Choroid plexus epithelial cell (primary cell): Measurements from ENCODE around the gene RANBP1.
"Not testable (repeated sequence)": the region's sequence is repeated elsewhere in the genome, so short reads cannot be mapped to it uniquely, and the experiment has no call there.

ENCODE experiments used
- DNase-seq: peaks from one replicate; pipeline ENCODE4 v3.0.0-alpha.2; 2010; ENCODE audit warnings: low read depth
- H3K4me3 ChIP-seq: 2 replicates; pipeline ENCODE4 v1.5.1; 2011; ENCODE audit warnings: low read depth, mild to moderate bottlenecking, control low read depth, low read length, moderate library complexity
- TF ChIP-seq, protein P1 (sequence below): conservative IDR thresholded peaks from 2 replicates; pipeline ENCODE4 v1.5.1; 2011; ENCODE audit warnings: low read depth, mild to moderate bottlenecking, control low read depth, inconsistent platforms, low read length, moderate library complexity

The RANBP1 gene

DNA sequence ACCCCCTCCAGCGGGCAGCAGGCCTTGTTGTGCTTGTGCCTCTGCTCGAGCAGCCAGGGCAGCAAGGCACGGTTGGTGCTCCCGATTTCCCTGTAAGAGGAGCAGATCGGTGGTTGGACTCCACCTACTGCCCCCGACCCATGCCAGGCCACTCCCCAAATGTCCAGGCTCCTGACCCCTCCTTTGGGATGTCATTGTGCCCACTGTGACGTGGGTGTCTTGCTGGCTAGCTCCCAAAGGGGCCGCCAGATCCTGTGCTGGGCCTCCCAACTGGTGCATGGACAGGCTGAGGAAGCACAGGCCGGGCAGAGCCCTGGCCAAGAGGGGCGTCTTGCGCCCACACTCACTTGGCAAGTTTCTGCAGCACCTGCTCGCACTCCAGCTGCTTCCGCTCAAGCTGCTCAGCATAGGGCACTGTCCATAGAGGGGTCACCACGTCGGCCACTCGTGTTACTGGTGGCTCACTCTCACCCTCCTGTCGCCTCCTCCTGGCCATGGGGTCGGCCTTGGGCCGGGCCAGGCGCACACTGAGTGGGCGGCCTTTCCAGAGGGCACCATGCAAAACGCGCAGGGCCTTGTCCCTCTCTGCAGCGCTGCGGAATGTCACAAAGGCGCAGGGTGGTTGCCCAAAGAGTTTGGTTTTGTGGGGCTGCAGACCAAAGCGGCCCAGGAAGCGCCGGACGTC, at the start of gene RANBP1:
RANBP1 (plus strand) TSS at position 414 of the 685 bp plus-strand sequence; CDS start at position 495, 81 bp downstream.
- TF ChIP-seq, protein P1, sequence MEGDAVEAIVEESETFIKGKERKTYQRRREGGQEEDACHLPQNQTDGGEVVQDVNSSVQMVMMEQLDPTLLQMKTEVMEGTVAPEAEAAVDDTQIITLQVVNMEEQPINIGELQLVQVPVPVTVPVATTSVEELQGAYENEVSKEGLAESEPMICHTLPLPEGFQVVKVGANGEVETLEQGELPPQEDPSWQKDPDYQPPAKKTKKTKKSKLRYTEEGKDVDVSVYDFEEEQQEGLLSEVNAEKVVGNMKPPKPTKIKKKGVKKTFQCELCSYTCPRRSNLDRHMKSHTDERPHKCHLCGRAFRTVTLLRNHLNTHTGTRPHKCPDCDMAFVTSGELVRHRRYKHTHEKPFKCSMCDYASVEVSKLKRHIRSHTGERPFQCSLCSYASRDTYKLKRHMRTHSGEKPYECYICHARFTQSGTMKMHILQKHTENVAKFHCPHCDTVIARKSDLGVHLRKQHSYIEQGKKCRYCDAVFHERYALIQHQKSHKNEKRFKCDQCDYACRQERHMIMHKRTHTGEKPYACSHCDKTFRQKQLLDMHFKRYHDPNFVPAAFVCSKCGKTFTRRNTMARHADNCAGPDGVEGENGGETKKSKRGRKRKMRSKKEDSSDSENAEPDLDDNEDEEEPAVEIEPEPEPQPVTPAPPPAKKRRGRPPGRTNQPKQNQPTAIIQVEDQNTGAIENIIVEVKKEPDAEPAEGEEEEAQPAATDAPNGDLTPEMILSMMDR = no peak
- peak within 1 kb of the TSS; percentile 98 for H3K4me3 ChIP-seq
- DNase-seq = no peak

DNA sequence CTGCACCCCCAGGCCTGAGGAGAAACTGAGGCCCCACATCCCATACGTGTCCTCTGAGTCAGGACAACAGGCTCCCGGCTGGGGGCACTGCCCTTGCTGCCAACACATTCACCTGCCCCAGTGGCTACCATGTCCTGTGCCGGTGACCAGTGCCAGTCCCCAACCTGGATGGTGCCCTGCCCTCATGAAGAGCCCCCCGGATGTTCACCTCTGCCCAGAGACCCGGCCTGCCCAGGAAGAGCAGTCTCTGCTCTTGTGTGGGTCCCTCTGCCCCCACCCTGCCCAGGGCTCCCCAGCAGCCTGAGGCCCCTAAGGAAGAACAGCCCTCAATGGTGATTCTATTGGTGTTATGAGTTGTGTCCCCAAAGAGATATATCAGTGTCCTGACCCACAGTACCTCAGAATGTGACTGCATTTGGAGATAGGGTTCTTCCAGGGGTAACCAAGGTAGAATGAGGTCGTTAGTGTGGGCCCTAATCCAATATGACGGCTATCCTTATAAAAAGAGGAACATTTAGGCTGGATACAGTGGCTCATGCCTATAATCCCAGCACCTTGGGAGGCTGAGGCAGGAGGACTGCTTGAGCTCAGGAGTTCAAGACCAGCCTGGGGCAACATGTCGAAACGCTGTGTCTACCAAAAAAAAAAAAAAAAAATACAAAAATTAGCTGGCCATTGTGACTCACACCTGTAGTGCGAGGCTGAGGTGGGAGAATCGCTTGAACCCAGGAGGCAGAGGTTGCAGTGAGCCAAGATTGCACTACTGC, 49.1 kb upstream of the RANBP1 start:
- no peak overlapping the region for H3K4me3 ChIP-seq
- DNase-seq = no peak
- TF ChIP-seq, protein P1 = no peak

DNA sequence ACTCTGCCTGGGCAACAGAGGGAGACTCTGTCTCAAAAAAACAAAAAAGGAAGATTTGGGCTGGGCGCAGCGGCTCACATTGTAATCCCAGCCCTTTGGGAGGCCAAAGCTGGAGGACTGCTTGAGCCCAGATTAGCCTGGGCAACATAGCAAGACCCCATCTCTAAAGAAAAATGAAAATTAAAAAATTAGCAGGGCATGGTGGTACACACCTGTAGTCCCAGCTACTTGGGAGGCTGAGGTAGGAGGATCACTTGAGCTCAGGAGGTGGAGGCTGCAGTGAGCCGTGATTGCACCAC, 48.6 kb upstream of the RANBP1 start:
- H3K4me3 ChIP-seq, DNase-seq: not testable (repeated sequence)

DNA sequence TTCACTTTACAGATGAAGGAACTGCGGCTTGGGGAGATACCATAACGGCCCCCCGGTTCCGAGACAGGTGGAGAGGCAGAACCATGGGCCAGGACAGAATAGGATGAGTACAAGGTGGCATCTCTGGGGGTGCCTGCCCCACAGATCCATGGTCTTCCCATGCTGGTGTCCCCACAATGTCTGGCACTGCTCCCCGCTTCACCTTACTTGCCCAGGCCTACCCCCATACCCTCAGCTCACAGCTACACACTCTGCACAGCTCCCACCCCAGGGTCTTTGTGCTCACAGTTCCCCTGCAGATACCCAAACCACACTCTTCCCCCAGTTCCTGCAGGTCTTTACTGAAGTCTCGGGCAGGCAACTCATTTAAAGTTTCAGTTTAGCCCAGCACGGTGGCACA, 47.3 kb upstream of the RANBP1 start:
- TF ChIP-seq, protein P1 = no peak
- no peak for DNase-seq

DNA sequence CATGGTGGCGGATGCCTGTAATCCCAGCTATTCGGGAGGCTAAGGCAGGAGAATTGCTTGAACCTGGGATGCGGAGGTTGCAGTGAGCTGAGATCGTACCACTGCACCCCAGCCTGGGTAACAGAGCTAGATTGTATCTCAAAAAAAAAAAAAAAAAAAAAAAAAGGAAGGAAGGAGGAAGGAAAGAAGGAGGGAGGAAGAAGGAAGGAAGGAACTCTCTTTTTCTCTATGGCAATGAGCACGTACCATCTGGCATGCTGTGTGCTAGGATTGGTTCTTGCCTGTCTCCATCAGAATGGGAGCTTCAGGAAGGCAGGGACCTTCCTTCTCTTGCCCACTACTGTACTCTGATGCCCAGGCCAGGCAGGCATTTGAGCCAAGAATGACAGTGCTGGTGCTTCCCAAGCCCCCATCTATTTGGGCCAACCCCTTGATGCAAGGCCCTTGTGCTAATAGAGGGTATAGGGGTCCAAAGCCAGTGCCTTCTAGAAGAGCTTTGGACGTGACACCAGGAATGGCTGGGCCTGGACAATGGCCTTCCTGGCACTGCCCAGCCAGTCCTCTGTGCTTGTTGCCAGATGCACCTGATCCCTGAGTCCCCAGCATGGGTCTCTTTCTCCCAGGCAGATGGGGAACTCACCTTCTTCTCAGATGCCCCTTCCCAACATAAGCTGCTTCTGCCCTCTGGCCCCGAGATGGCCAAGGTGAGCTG, 46.4 kb upstream of the RANBP1 start:
- TF ChIP-seq, protein P1 = no peak
- DNase-seq = no peak
- H3K4me3 ChIP-seq = no peak overlapping the region

More for the DNA sequence above, 47.3 kb upstream of the RANBP1 start:
- H3K4me3 ChIP-seq = no peak overlapping the region

DNA sequence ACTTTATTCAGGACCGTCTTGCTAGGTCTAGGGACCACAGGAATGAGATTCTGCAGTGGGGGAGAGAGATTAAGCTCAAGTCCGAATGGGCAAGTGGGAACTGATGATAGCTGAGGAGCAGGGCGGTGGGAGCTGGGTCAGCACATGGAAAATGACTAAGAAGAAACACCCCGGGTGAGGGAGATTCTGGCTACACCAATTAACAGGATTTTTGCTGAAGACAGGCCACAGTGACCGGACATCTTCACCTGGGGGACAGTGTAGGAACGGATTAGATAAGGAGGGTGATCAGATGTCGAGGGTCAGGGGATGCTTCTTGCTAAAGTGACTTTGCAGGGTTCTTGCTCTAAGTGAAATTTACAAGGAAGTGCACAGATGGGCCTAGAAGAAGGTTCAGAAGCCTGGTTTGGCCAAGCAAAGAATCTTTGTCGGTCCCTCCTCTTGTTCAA, 44.4 kb upstream of the RANBP1 start:
- TF ChIP-seq, protein P1 = no peak
- H3K4me3 ChIP-seq = no peak overlapping the region
- DNase-seq = no peak

DNA sequence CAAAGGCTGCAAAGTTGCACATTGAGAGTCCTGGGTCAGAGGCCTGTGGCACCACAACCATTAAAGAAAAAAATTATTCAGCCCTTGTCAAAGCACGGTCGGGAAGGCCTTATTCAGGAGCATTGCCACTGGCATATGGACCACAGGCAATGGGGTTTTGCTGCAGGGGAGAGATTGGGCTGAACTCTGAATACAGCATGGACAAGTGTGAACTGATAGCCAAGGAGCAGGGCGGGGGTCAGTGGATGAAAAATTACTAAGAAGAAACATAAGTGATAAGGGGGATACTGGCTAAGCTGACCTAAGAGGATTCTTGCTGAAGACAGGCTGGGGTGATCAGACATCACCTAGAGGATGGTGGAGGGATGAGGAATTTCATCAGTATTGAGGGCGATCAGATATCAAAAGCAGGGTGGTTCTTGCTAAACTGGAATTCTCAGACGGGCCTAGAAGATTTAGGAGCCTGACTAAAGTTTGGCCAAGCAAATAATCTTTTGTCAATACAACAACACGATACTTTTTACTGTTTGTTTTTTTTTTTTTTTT, 39.2 kb upstream of the RANBP1 start:
- DNase-seq = no peak
- TF ChIP-seq, protein P1 = no peak
- no peak overlapping the region for H3K4me3 ChIP-seq
